ENCODE data around the gene MGA. TPM values are rescaled to one million over a fixed set of nuclear protein-coding genes. Genes with fewer than 3 reads are reported as not detected.

The MGA gene
- polyA plus RNA-seq, 2 of the 4 experiments (the other 2 are of a cell fraction) = 4.5 to 13.8 TPM

DNA sequence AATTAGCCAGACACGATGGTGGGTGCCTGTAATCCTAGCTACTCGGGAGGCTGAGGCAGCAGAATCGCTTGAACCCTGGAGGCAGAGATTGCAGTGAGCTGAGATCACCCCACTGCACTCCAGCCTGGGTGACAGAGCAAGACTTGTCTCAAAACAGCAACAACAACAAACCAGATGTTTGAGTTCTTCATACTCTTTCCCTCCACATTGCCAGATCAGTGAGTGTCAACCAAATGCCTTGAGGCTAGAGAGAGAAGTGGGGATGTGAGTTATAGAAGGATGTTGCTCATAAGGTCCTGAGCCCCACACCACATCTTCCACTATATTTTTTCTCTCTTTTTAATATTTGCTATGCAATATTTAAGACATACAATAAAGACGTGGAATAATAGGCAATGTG is 133.9 kb downstream of the MGA start:
- Histone ChIP-seq H3K9me3 (no peaks in the 10 kb centered on the region), H3K4me2 (no peak overlapping the region), H3K4me1 (peaks cover 11% of the 10 kb centered on the region; the same call in 1 of the 3 replicates), H3K27ac (no peak overlapping the region), H3K4me3 (no peak overlapping the region)
- TF ChIP-seq CHD2 (IDR thresholded peaks at IDR 0.05; ENCODE audit: low read length, partially characterized antibody) (no peak), KDM1A (IDR thresholded peaks at IDR 0.05; ENCODE audit: low read depth) (no peak), ZSCAN20 (CRISPR knock-in tag; IDR thresholded peaks at IDR 0.05) (no peak), GATA3 (IDR thresholded peaks at IDR 0.05; ENCODE audit: borderline replicate concordance) (no peak), MAX (IDR thresholded peaks at IDR 0.05) (no peak)
- TF ChIP-seq, protein P1, sequence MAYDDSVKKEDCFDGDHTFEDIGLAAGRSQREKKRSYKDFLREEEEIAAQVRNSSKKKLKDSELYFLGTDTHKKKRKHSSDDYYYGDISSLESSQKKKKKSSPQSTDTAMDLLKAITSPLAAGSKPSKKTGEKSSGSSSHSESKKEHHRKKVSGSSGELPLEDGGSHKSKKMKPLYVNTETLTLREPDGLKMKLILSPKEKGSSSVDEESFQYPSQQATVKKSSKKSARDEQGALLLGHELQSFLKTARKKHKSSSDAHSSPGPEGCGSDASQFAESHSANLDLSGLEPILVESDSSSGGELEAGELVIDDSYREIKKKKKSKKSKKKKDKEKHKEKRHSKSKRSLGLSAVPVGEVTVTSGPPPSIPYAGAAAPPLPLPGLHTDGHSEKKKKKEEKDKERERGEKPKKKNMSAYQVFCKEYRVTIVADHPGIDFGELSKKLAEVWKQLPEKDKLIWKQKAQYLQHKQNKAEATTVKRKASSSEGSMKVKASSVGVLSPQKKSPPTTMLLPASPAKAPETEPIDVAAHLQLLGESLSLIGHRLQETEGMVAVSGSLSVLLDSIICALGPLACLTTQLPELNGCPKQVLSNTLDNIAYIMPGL (CRISPR knock-in tag; IDR thresholded peaks at IDR 0.05; ENCODE audit: borderline replicate concordance) = no peak
- POLR2A ChIA-PET = no interaction called here
- CTCF ChIA-PET = interaction anchor here (0.6 to 1.4 kb wide), 3 partner anchors 17 to 273 kb away, joined by 3 to 5 read pairs (median 3); no protein-coding TSS in a partner anchor
- no peak for ATAC-seq
- no peak for FAIRE-seq
- WGBS (ENCODE audit: missing lambda C conversion rate) = 87% methylated on average over 4 of the region's 4 CpGs
- no peak for DNase-seq (ENCODE audit: low read depth in 1 of 2, low spot score in 1 of 2)

DNA sequence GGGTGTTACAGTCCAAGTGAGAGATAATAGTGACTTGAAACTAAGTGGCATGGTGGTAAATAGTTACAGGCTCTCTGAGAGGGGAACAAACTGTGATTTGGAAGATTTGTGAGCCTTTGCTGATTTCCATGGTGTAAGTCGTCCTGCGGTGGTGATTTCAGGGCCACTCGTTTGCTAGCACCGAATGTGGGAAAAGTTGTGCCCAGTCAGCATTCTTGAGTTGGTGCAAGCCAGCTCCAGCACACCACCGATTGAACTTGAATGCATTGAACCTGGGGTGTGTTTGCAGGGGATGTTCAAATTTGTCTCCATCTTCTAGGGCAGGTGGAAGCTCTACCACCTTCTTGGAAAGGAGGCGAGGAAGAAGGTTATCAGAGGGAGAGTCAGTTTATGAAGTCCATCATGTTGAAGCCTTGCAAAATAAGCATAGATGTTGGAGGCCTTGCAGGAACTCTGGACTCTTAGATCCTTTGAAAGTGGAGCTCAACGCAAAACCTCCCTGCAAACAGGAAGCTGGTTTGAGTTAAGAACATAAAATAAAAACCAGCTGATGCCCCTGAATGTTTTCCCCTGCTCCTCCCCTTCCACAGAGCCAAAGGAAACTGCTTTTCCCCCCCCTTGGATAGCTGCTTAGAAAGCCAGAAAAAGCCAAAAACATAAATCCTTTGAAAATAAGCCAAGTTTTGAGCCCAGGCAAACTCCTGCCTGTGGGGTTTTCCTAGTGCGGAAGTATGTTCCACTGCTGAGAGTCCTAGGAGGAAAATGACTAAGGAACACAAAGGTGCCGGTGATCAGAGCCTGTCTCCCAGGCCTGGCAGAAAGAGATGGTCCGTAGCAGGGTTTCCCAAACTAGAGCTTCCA is 136.0 kb downstream of the MGA start:
- no peak for DNase-seq (ENCODE audit: low read depth in 1 of 2, low spot score in 1 of 2)
- POLR2A ChIA-PET = no interaction called here
- CTCF ChIA-PET = interaction anchor here (0.9 to 3.3 kb wide), 2 partner anchors 15 to 23 kb away, joined by 4 to 17 read pairs; no protein-coding TSS in a partner anchor
- FAIRE-seq = no peak
- H3K4me2 ChIP-seq = no peak overlapping the region
- H3K4me1 ChIP-seq = 0 out of 3 replicates have a peak, but pooled peaks cover 2% of the 10 kb centered on the region
- H3K27ac ChIP-seq = no peak overlapping the region
- TF ChIP-seq EHMT2 (IDR thresholded peaks at IDR 0.05; ENCODE audit: low read depth) = no peak
- TF ChIP-seq MAFK (IDR thresholded peaks at IDR 0.05; ENCODE audit: partially characterized antibody) = peak; percentile 88
- no peak for ATAC-seq
- 93% methylated on average over 10 of the region's 10 CpGs for WGBS (ENCODE audit: missing lambda C conversion rate)
- H3K4me3 ChIP-seq = no peak overlapping the region
- H3K9me3 ChIP-seq = no peaks in the 10 kb centered on the region

GRCh38 chr15:41797201-41797944 is 137.2 kb downstream of the MGA start:
- FAIRE-seq (no peak), ATAC-seq (no peak), DNase-seq (ENCODE audit: low read depth in 1 of 2, low spot score in 1 of 2) (no peak)
- Histone ChIP-seq H3K4me2 (no peak overlapping the region), H3K4me1 (no peaks in the 10 kb centered on the region), H3K4me3 (no peak overlapping the region), H3K9me3 (no peaks in the 10 kb centered on the region), H3K27ac (no peak overlapping the region)
- TF ChIP-seq KDM1A (IDR thresholded peaks at IDR 0.05; ENCODE audit: low read depth) (no peak), ZC3H11A (IDR thresholded peaks at IDR 0.05) (no peak), ZSCAN20 (CRISPR knock-in tag; IDR thresholded peaks at IDR 0.05) (no peak), SREBF2 (IDR thresholded peaks at IDR 0.05) (no peak), GATA3 (IDR thresholded peaks at IDR 0.05; ENCODE audit: borderline replicate concordance) (no peak), EHF (CRISPR knock-in tag; IDR thresholded peaks at IDR 0.05) (no peak), MAZ (IDR thresholded peaks at IDR 0.05; ENCODE audit: borderline replicate concordance, low read depth, low read length) (no peak), FOSL2 (IDR thresholded peaks at IDR 0.05) (no peak), FOSL2 (CRISPR knock-in tag; IDR thresholded peaks at IDR 0.05) (no peak), E2F6 (IDR thresholded peaks at IDR 0.05; ENCODE audit: borderline replicate concordance, low read depth) (no peak), NPAS2 (CRISPR knock-in tag; IDR thresholded peaks at IDR 0.05; ENCODE audit: borderline replicate concordance) (no peak), USF2 (IDR thresholded peaks at IDR 0.05) (no peak), CBX2 (IDR thresholded peaks at IDR 0.05; ENCODE audit: borderline replicate concordance, low read depth) (no peak), FOSB (CRISPR knock-in tag; IDR thresholded peaks at IDR 0.05) (no peak), MAX (IDR thresholded peaks at IDR 0.05) (no peak), MAFK (IDR thresholded peaks at IDR 0.05; ENCODE audit: partially characterized antibody) (no peak), HOXB13 (CRISPR knock-in tag; IDR thresholded peaks at IDR 0.05; ENCODE audit: low read depth) (no peak)
- TF ChIP-seq, protein P1 (CRISPR knock-in tag; IDR thresholded peaks at IDR 0.05; ENCODE audit: borderline replicate concordance) = no peak
- CTCF ChIA-PET = interaction anchor here (0.9 to 3.3 kb wide), 2 partner anchors 9 to 14 kb away, joined by 3 to 17 read pairs; no protein-coding TSS in a partner anchor
- 91% methylated on average over 8 of the region's 8 CpGs for WGBS (ENCODE audit: missing lambda C conversion rate)
- POLR2A ChIA-PET = no interaction called here
